Small intestine (tissue), 7 donors: ENCODE measurements around the gene MARCHF9. TPM values are rescaled to one million over a fixed set of nuclear protein-coding genes. Genes with fewer than 3 reads are reported as not detected.
A peak's percentile ranks its signal among the peaks of the same experiment; 100 is the strongest.

Experiments used
- DNase-seq, 2 donors: peaks; one replicate each; pipeline versions ENCODE4 v3.0.0 to v3.0.0-alpha.2; 2013
- FAIRE-seq: peaks from 2 replicates; lab custom pipeline; 2012; peaks lifted over from hg19 to GRCh38; lab: Jason Lieb, UNC
- H3K27ac ChIP-seq, 3 donors: one replicate each; pipeline ENCODE4 v1.5.1; 2013; ENCODE audit warnings: low read length in 2 of 3, mild to moderate bottlenecking in 2 of 3, control low read depth in 1 of 3, inconsistent platforms in 1 of 3, low read depth in 1 of 3, moderate library complexity in 1 of 3
- H3K27me3 ChIP-seq, 3 donors: one replicate each; pipeline ENCODE4 v1.6.1; 2013; ENCODE audit warnings: low read length in 3 of 3, inconsistent platforms in 1 of 3; ENCODE audit not compliant: control insufficient read depth in 3 of 3, insufficient read depth in 3 of 3
- H3K36me3 ChIP-seq, 3 donors: one replicate each; pipeline ENCODE4 v1.6.1; 2013; ENCODE audit warnings: low read length in 3 of 3, inconsistent platforms in 1 of 3, low read depth in 1 of 3, mild to moderate bottlenecking in 1 of 3, moderate library complexity in 1 of 3; ENCODE audit not compliant: control insufficient read depth in 3 of 3, insufficient read depth in 2 of 3
- H3K4me1 ChIP-seq, 3 donors: one replicate each; pipeline ENCODE4 v1.6.1; 2013; ENCODE audit warnings: low read length in 2 of 3, inconsistent platforms in 1 of 3, low read depth in 1 of 3, mild to moderate bottlenecking in 1 of 3, moderate library complexity in 1 of 3; ENCODE audit not compliant: control insufficient read depth in 3 of 3, insufficient read depth in 2 of 3
- H3K4me3 ChIP-seq, 3 donors: one replicate each; pipeline ENCODE4 v1.5.1; 2013; ENCODE audit warnings: low read length in 3 of 3, control low read depth in 1 of 3, inconsistent platforms in 1 of 3, low read depth in 1 of 3, mild to moderate bottlenecking in 1 of 3, moderate library complexity in 1 of 3
- H3K9me3 ChIP-seq, 2 donors: one replicate each; pipeline ENCODE4 v1.6.1; 2013; ENCODE audit warnings: low read depth in 1 of 2, low read length in 1 of 2; ENCODE audit not compliant: control insufficient read depth in 2 of 2, insufficient read depth in 1 of 2
- whole genome bisulfite sequencing, 3 donors: extraction: QIAGEN DNeasy Blood & Tissue Kit; methylation state at CpG; one replicate each; pipeline ENCODE4 v1.1.7; 2013; 5-methylcytosine and 5-hydroxymethylcytosine counted together
- polyA plus RNA-seq, 4 donors: library from polyadenylated mRNA; stranded (reverse) in 3 of 4; unstranded in 1 of 4; fragments of 200-250 nt in 3 of 4; fragments of 120-200 nt in 1 of 4; gene quantifications; one replicate each; pipeline versions ENCODE4 v1.2.1 to v1.2.3, GENCODE V29; 2013
- donor health status: healthy with polysubstance abuse.
- donor health status: control.
- donor health status: control.
- donor health status: Bipolar disorder and iron deficiency.
- donor health status: healthy.

The MARCHF9 gene
- polyA plus RNA-seq, 4 donors, result 8.4 to 29.2 (median 11.4) TPM

DNA sequence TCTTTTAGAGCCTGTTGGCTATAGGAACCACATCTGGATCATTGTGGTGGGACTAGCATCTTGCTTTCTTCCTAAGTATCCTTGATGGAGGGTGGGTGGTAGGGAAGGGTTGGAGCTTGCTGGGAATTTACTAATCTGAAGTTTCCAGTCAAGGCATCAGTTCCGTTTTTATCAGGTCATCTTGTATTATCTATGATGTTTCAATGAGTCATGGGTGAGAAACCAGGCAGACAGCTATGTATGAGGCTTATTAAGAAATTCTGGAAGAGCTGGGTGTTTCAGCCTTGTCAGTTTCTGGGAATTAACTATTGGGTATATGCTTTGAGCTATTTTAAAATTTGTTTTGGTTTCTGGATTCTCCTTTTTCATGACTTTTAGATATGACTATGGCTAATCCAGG lies 39.0 kb downstream of the MARCHF9 start:
- DNase-seq (no peak), FAIRE-seq (no peak)
- Histone ChIP-seq H3K9me3 (no peaks in the 10 kb centered on the region), H3K36me3 (peaks cover 12 to 43% (median 15%) of the 10 kb centered on the region in 3 donors), H3K27ac (no peak overlapping the region), H3K4me1 (no peaks in the 10 kb centered on the region), H3K4me3 (no peak overlapping the region), H3K27me3 (no peaks in the 10 kb centered on the region)
- 16 to 36% (median 31%) methylated on average over 1 of the region's 1 CpG for WGBS, 3 donors

- WGBS, 3 donors, result 92 to 95% (median 93%) methylated on average over 6 of the region's 6 CpGs
- H3K4me1 ChIP-seq, result no peaks in the 10 kb centered on the region
- H3K4me3 ChIP-seq, result no peak overlapping the region
- H3K9me3 ChIP-seq, result no peaks in the 10 kb centered on the region
- H3K27ac ChIP-seq, result no peak overlapping the region
- H3K27me3 ChIP-seq, result no peaks in the 10 kb centered on the region
- peaks cover 12 to 36% (median 22%) of the 10 kb centered on the region in 3 donors for H3K36me3 ChIP-seq
- FAIRE-seq (no peak), DNase-seq (no peak)
Measured at GRCh38 chr12:57795354-57795753, 40.5 kb downstream of the MARCHF9 start.

GRCh38 chr12:57796996-57797395 lies 42.1 kb downstream of the MARCHF9 start:
- FAIRE-seq (no peak), DNase-seq (no peak)
- Histone ChIP-seq H3K9me3 (no peaks in the 10 kb centered on the region), H3K36me3 (peaks cover 13 to 36% (median 23%) of the 10 kb centered on the region in 3 donors), H3K4me3 (no peak overlapping the region), H3K27me3 (no peaks in the 10 kb centered on the region), H3K27ac (no peak overlapping the region), H3K4me1 (no peaks in the 10 kb centered on the region)
- 96 to 100% (median 97%) methylated on average over 1 of the region's 1 CpG for WGBS, 3 donors

GRCh38 chr12:57797933-57798332 lies 43.0 kb downstream of the MARCHF9 start:
- FAIRE-seq, result no peak
- Histone ChIP-seq H3K4me1 (no peaks in the 10 kb centered on the region), H3K4me3 (no peak overlapping the region), H3K9me3 (no peaks in the 10 kb centered on the region), H3K27ac (no peak overlapping the region), H3K27me3 (no peaks in the 10 kb centered on the region), H3K36me3 (peaks cover 12 to 34% (median 24%) of the 10 kb centered on the region in 3 donors)
- DNase-seq, result no peak
- WGBS, 3 donors, result 86 to 100% (median 95%) methylated on average over 1 of the region's 1 CpG

DNA sequence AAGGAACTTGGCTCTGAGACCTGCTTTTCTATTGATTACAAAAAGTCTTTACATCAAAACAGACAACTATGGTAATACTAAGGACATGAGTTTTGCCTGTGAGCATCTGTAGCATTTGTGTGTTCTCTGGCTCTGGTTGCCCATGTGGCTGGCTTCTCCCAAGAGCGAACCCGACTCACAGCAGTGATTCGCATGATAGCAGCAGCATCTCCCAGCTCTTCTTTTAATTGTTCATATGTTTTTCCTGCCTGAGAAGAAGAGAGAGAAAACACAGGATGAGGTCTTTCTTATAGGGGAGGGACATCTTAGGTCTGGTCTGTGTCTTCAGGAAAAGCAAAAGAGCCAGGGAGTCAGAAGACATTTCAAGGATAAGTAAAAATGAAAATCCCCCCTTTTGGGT lies 46.1 kb downstream of the MARCHF9 start:
- Histone ChIP-seq H3K9me3 (no peaks in the 10 kb centered on the region), H3K4me1 (no peaks in the 10 kb centered on the region), H3K36me3 (peaks cover 9 to 33% (median 20%) of the 10 kb centered on the region in 3 donors), H3K27ac (no peak overlapping the region), H3K27me3 (no peaks in the 10 kb centered on the region), H3K4me3 (no peak overlapping the region)
- 93 to 100% (median 94%) methylated on average over 3 of the region's 3 CpGs for WGBS, 3 donors
- DNase-seq, result no peak
- FAIRE-seq, result no peak

DNA sequence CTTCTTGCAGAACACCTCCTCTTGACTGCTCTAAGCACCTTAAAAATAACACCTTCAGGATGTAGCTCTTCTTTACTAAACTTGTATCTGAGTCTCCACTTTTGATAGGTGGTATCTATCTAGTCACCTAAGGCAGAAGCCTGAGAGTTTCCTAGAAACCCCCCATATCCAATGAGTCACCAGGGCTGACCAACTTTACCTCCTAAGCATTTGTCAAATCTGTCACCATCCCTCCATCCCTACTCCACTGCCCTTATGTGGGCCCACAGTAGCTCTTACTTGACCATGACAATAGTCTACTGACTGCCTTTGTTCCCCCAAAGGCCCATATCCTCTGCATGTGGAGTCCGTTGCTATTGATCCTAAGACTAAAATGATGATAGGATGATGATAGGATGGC lies 47.7 kb downstream of the MARCHF9 start:
- H3K36me3 ChIP-seq, result peaks cover 2 to 41% (median 16%) of the 10 kb centered on the region in 3 donors
- 93 to 97% (median 95%) methylated on average over 1 of the region's 1 CpG for WGBS, 3 donors
- H3K4me1 ChIP-seq, result no peaks in the 10 kb centered on the region
- DNase-seq (no peak), FAIRE-seq (no peak)
- no peaks in the 10 kb centered on the region for H3K27me3 ChIP-seq
- no peak overlapping the region for H3K27ac ChIP-seq
- no peaks in the 10 kb centered on the region for H3K9me3 ChIP-seq
- H3K4me3 ChIP-seq, result no peak overlapping the region

GRCh38 chr12:57803319-57803893 lies 48.5 kb downstream of the MARCHF9 start:
- WGBS, 3 donors, result 56 to 62% (median 57%) methylated on average over 9 of the region's 9 CpGs
- FAIRE-seq (no peak), DNase-seq (peak; percentile 47 to 48)
- no peaks in the 10 kb centered on the region for H3K27me3 ChIP-seq
- peaks cover 6 to 48% (median 16%) of the 10 kb centered on the region in 3 donors for H3K36me3 ChIP-seq
- H3K4me3 ChIP-seq, result no peak overlapping the region
- no peaks in the 10 kb centered on the region for H3K9me3 ChIP-seq
- no peaks in the 10 kb centered on the region for H3K4me1 ChIP-seq
- H3K27ac ChIP-seq, result no peak overlapping the region

GRCh38 chr12:57806677-57807076 lies 51.8 kb downstream of the MARCHF9 start:
- Histone ChIP-seq H3K4me1 (no peaks in the 10 kb centered on the region), H3K4me3 (no peak overlapping the region), H3K9me3 (no peaks in the 10 kb centered on the region), H3K36me3 (peaks cover 5 to 61% (median 6%) of the 10 kb centered on the region in 3 donors), H3K27ac (no peak overlapping the region), H3K27me3 (no peaks in the 10 kb centered on the region)
- FAIRE-seq (no peak), DNase-seq (no peak)
- WGBS, 3 donors, result 96 to 98% (median 96%) methylated on average over 3 of the region's 3 CpGs

GRCh38 chr12:57807285-57807684 lies 52.4 kb downstream of the MARCHF9 start:
- H3K36me3 ChIP-seq, result peaks cover 4 to 60% (median 5%) of the 10 kb centered on the region in 3 donors
- no peak overlapping the region for H3K27ac ChIP-seq
- H3K4me1 ChIP-seq, result no peaks in the 10 kb centered on the region
- DNase-seq (no peak), FAIRE-seq (no peak)
- 88 to 92% (median 89%) methylated on average over 9 of the region's 9 CpGs for WGBS, 3 donors
- no peaks in the 10 kb centered on the region for H3K27me3 ChIP-seq
- no peaks in the 10 kb centered on the region for H3K9me3 ChIP-seq
- H3K4me3 ChIP-seq, result no peak overlapping the region
